H54 (cell line): ENCODE measurements around the gene ESR2.
"Not testable (repeated sequence)": the region's sequence is repeated elsewhere in the genome, so short reads cannot be mapped to it uniquely, and the experiment has no call there.

Source experiments
- DNase-seq: peaks from one replicate; pipeline ENCODE4 v3.0.0; 2011; ENCODE audit warnings: low spot score, mixed read lengths; ENCODE audit not compliant: insufficient read length
- FAIRE-seq: peaks from 3 replicates; lab custom pipeline; 2011; peaks lifted over from hg19 to GRCh38; lab: Jason Lieb, UNC
- POLR2A ChIP-seq: IDR thresholded peaks from 2 replicates; pipeline ENCODE4 v1.6.1; 2011; ENCODE audit warnings: low read depth, mild to moderate bottlenecking, low read length

The ESR2 gene

DNA sequence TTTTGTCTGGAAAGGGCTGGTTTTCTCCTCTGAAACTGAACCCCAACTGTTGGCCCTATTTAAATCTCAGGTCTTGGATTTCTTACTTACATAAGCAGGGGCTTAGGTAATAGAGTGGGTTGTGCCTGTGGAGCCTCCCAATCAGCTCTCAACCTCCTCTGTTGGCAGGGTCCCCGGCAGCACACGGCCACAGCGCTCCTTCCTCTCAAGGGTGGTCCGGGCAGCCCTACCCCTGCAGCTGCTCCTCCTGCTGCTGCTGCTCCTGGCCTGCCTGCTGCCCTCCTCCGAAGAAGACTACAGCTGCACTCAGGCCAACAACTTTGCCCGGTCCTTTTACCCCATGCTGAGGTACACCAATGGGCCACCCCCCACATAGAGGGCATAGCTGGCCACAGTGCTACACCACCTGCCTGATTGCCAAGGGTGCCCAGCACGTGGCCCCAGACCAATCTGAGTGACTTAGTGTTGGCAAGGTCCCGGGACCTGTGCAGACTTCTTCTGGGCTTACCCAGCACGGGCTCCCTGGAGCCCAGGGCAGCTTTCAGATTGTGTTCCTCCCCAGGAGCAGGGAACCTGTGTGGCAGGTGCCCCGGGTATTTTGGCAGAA is 68.9 kb downstream of the ESR2 start:
- TF ChIP-seq POLR2A: no peak

DNA sequence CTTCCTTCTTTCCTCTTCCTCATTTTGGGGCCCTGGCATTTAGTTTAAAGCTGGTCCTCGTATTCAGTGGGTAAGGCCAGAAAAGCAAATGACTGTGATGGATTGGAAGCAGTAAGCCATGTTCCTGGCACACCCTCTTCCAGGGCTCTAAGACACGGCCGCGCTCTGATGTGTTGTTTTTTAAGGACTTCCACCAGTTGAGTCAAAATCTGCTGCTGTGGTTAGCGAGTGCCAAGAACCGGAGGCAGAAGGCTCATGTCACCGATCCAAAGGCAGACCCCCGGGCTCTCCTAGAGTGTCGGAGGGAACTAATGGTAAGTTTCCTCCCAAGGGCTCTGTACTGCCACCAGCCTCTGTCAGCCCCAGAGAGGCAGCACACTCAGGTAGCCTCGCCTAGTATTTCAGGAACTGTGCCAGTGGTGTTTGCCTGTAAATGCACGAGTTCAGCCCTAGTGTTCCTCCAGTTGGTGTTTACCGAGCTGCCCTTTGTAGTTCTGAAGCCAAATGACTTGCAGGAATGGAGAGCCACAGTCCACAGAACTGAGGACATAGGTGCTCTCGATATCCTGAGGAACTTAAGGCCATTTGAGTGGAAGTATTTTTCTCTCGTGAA is 72.7 kb downstream of the ESR2 start:
- no peak for FAIRE-seq
- TF ChIP-seq POLR2A: no peak
- DNase-seq: no peak

More for the DNA sequence above, 68.9 kb downstream of the ESR2 start:
- FAIRE-seq: no peak
- DNase-seq: no peak

DNA sequence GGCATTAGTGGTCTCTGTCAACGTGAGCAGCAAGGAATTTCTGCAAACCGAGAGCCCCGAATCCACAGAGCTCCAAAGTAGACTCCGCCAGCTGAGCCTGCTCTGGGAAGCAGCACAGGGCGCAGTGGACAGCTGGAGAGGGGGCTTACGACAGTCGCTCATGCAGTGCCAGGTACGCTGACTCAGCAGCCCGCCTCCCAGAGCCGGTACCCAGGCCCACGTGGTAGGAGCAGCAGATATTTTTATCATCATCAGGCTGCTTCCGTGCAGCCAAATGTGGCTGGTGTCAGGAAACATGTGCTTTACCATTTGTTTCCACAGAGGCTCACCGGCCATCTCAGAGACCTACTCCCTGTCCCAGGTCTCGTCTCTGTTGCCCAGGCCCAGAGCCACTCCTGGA is 73.7 kb downstream of the ESR2 start:
- DNase-seq (no peak), FAIRE-seq (no peak)
- no peak for TF ChIP-seq POLR2A

DNA sequence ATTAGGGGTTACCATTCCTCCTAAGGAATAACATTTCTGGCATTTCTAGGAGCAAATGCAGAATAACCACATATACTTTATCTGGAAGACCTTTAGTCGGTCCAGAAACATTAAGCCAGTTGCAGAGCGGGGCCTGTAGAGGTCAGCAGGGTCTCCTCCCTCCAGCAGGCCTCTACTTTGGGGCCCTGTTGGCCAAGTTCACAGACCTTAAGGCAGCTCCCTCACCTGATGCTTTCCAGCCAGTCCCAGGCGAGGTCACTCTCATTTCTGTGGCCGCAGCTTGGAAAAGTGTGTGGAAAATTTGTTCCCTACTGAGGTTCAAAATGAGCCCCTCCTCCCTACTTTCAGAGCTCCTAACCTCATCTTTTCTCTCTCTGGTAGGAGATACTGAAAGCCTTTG is 74.1 kb downstream of the ESR2 start:
- FAIRE-seq: no peak
- DNase-seq: no peak
- TF ChIP-seq POLR2A: no peak

DNA sequence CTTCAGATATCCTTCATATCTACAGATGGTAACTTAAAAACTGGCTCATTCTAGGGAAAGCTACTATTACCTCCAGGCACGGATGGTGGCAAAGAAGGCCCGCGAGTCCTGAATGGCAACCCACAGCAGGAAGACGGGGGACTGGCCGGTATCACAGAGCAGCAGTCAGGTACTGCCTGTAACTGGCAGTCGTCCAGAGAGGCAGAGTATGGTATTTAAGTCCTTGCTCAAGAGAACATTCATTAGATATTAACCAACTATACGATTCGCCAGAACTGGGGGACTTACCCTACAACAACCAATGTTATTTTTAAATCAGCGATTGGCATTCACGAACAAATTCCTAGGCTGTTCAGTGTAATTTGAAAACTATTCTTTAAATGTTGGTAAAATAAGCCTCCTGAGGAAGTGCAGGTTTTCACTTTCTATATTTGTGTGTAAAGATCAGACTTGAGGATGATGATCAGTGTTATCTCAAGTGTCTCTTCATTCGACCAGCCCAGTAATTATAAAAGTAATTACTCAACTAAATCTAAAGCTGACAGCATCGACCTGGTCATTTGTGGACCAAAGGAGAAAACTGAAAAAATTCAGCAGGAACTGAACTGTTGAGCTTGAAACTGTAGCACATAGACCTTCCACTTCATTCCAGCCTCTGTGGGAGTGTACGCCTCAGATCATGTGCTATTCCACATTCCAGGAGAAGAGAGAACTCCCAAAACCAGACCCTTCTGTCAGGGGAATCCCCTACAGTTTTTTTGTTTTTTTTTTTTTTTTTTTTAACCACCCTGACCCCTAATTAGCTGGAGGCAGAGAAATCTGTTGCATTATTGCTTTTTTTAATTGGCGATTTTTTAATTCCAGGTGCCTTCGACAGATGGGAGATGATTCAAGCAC is 75.6 kb downstream of the ESR2 start:
- DNase-seq (no peak), FAIRE-seq (no peak)
- no peak for TF ChIP-seq POLR2A

DNA sequence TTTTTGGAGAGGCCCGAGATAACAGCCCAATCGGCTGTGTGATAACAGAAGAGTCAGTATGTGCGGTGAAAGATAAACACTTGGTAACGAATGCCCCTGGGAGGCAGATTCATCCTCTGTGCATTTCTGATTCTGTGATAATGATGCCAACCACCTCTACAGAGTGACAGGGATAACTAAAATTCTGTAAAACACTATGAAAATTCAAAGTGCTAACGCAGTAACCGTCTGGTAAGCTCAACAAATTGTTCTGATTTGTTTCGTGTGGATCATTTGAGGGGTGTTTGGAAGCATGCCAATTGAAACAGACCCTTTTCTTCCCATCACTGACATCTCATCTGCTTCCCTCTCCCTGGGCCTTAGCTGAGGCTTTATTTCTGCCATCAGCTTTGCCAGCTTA is 76.3 kb downstream of the ESR2 start:
- TF ChIP-seq POLR2A: no peak
- DNase-seq: no peak
- FAIRE-seq: no peak

DNA sequence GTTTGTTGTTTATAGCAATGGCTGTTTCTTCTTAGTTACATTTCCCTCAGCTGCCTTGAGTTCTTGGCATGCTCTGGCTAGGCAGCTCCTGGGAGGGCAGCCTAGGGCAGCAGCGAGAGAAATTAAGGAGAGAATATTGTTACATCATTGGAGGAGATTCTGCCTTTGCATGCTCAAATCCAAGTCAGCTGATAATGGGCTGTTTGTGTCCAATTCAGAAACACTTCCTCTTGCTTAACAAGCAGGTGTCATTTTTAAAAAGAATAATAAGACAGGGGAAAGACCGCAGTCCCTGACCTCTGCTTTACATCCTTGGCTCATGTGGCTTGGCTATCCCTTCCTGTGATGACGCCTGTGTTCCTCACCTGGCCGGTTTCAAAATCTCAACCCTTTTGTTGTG is 76.9 kb downstream of the ESR2 start:
- no peak for TF ChIP-seq POLR2A
- FAIRE-seq: no peak
- DNase-seq: no peak

DNA sequence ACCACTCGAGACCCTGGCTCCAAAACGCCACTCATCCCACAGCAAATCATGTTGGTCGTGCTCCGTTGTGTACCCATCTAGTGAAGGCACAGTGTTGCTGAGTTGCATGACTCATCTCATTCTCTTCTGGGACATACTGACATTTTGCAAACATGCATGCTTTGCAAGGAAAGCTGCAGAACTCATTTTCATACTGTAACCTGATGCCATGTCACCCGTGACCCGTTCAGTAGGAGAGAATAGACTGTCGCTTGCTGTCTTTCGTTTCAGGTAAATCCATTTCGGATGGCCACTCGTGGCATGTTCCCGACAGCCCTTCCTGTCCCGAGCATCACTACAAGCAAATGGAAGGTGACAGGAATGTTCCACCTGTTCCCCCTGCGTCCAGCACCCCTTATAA is 78.2 kb downstream of the ESR2 start:
- TF ChIP-seq POLR2A: no peak
- FAIRE-seq: no peak

DNA sequence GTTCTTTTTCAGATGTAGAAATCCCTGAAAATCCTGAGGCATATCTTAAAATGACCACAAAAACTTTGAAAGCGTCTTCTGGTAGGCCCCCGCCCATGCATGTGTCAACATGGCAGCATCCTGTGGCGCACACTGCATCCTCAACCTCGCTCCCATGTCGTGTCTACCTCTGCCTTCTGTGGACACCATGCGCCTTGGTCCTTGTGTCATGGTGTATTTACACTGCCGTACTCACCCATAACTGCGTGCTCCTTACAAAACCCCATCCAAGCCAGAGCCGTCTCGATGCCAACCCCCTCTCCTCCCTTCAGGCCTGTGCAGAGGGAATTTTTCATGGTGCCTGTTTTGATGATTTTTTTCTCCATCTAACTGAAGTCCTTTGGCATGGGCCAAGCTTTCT is 78.9 kb downstream of the ESR2 start:
- DNase-seq (no peak), FAIRE-seq (no peak)
- TF ChIP-seq POLR2A: no peak

More for the DNA sequence above, 78.2 kb downstream of the ESR2 start:
- no peak for DNase-seq

DNA sequence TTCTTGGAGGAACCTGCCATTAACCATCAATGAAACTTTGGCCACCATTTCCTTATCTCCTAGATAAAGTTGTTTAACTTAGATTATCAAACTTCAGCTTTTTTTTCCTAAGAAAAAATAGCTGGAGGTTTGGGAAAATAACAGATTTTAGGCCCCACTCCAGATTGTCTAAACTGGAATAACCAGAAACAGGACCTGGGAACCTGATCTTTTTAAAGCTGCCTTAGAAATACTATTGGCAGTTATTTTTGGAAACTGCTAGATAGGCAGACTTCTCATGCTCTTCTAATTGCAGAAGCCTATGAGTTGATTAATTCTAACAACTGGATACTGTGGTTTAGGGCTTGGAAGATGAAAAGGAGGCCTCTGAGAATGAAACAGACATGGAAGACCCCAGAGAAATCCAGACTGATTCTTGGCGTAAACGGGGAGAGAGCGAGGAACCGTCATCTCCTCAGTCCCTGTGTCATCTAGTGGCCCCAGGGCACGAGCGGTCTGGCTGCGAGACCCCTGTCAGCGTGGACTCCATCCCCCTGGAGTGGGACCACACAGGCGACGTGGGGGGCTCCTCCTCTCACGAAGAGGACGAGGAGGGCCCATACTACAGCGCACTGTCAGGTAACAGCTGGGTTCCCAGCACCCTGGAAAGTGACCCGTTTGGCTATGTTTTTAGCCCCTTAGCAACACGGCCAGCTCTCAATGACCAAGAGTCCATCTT is 80.2 kb downstream of the ESR2 start:
- TF ChIP-seq POLR2A: no peak
- no peak for FAIRE-seq

DNA sequence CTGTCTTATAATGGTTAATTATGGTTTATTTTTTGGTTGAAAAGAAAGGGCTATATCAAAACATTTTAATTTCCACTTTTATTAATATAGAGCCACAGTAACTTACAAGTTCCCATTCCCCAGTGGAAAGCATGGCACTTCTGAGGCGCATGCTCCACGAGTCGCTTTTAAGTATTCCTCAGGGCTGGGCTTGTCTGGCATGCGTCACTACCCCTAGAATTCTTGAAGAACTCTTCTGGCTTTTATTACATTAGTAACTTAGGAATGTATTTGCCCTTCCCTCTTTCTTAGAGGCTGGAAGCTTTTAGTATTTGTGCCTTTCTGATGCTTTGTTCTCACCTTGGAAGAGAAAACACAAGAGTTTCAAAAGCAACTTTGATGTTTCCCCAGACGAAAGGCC is 81.1 kb downstream of the ESR2 start:
- FAIRE-seq (no peak), DNase-seq (no peak)
- TF ChIP-seq POLR2A: no peak

More for the DNA sequence above, 80.2 kb downstream of the ESR2 start:
- no peak for DNase-seq

DNA sequence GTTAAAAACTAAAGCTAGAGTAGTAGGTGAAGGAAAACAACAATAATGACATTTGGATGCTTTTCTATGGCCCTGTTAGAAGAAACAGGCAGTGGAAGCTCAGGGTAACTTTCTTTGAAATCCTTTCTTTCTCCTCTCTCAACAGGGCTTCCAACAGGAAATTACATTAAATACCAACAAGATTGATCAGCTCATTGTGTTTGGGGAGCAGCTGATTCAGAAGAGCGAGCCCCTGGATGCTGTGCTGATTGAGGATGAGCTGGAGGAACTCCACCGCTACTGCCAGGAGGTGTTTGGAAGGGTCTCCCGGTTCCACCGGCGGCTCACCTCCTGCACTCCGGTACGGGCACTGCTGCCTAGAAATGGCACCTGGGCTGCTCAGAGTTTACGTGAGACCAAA is 81.5 kb downstream of the ESR2 start:
- FAIRE-seq (no peak), DNase-seq (no peak)
- TF ChIP-seq POLR2A: no peak

DNA sequence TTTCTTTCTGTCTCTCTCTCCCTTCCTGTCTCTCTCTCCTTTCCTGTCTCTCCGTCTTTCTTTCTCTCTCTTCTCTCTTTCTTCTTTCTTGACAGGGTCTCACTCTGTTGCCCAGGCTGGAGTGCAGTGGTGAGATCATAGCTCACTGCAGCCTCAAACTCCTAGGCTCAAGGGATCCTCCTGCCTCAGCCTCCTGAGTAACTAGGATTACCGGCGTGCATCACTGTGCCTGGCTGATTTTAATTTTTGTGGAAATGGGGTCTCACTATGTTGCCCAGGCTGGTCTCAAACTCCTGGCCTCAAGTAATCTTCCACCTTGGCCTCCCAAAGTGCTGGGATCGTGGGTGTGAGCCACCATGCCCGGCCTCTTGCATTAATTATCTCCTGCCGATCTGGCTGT is 83.3 kb downstream of the ESR2 start:
- not testable (repeated sequence) for FAIRE-seq, DNase-seq

DNA sequence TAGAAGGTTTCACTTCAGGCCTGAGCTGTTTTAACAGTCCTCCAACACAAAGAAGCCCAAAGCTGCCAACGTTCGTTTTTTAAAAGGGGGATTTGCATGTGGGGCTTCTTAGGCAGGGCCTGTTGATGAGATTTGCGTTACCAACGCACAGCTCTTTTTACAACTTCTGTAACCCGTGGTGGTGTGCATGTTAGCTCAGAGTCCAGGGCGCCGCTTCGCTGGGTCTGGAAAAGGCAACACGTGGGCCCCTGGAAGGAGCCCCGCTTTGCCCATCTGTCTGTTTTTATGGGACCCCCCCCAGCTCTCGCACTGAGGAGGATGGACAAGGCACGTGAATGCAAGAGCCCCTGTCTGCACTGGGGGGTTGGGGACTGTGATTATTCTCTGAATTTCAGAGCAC is 84.0 kb downstream of the ESR2 start:
- no peak for DNase-seq
- no peak for TF ChIP-seq POLR2A
- FAIRE-seq: no peak
